GM12892 (cell line): ENCODE data around the gene INPP4A.

Source experiments
- POLR2A ChIP-seq: IDR thresholded peaks from 2 replicates; pipeline ENCODE4 v1.6.1; 2011; ENCODE audit warnings: low read depth, low read length, control low read depth
- POLR2AphosphoS5 ChIP-seq: IDR thresholded peaks from 2 replicates; pipeline ENCODE4 v1.6.1; 2011; ENCODE audit warnings: low read depth, low read length, control low read depth
- TAF1 ChIP-seq: IDR thresholded peaks from 2 replicates; pipeline ENCODE4 v1.6.1; 2011; ENCODE audit warnings: low read depth, mild to moderate bottlenecking, control low read depth, low read length, borderline replicate concordance

DNA sequence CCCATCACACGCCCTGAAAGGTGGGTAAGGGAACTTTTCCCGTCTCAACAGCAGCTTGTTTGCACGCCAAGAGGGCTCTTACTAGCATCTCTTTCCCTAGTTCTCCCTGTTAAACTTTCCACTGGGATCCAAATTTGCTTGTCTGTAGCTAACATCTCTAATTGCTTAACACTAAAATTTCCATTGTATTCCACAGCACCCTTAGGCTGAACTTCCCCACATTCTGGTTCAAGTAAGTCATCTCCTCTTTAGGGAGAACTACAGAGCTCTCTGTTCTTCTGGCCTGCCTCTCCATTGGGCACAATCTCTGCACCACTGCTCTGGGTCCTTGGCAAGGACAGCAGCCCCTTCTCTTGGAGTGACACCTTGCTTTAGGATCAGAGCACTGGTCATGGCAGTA is 187.7 kb downstream of the INPP4A start:
- TF ChIP-seq POLR2A = no peak
- no peak for TF ChIP-seq TAF1
- no peak for TF ChIP-seq POLR2AphosphoS5
